H1 (cell line): ENCODE measurements around the gene SUGP1. TPM values are rescaled to one million over a fixed set of nuclear protein-coding genes. Genes with fewer than 3 reads are reported as not detected.
A peak's percentile ranks its signal among the peaks of the same experiment; 100 is the strongest.

ENCODE experiments used
- CTCF ChIA-PET: fragments of 300-600 bp; sonication (Branson Sonifier 250); formaldehyde crosslinking; loops from one replicate; lab custom pipeline; 2021; ENCODE audit not compliant: partially characterized antibody; lab: Charles Lee
- POLR2A ChIA-PET: fragments of 300-600 bp; sonication (Branson Sonifier 250); formaldehyde crosslinking; loops from one replicate; lab custom pipeline; 2021; ENCODE audit warnings: inconsistent platforms; ENCODE audit not compliant: partially characterized antibody; lab: Charles Lee
- DNase-seq, 2 experiments: peaks; one replicate each; pipeline versions ENCODE4 v3.0.0 to v3.0.0-alpha.2; 2010 to 2022; ENCODE audit warnings: low spot score in 2 of 2, low read depth in 1 of 2, mixed read lengths in 1 of 2
- FAIRE-seq: peaks from 2 replicates; lab custom pipeline; 2011; peaks lifted over from hg19 to GRCh38; lab: Jason Lieb, UNC
- H2AFZ ChIP-seq: 2 replicates; pipeline ENCODE4 v1.8.1; 2012; ENCODE audit warnings: low read length, inconsistent platforms
- H2AK5ac ChIP-seq: 2 replicates; pipeline ENCODE4 v1.6.1; 2013; ENCODE audit warnings: low read depth, low read length
- H2BK120ac ChIP-seq: replicated peaks from 2 replicates; pipeline ENCODE3; 2013; ENCODE audit warnings: low read depth, low read length, inconsistent platforms
- H2BK12ac ChIP-seq: 2 replicates; pipeline ENCODE4 v1.6.1; 2013; ENCODE audit warnings: low read depth, low read length
- H2BK15ac ChIP-seq: 2 replicates; pipeline ENCODE4 v1.6.1; 2013; ENCODE audit warnings: low read length
- H2BK20ac ChIP-seq: 2 replicates; pipeline ENCODE4 v1.6.1; 2013; ENCODE audit warnings: low read length
- H2BK5ac ChIP-seq: 2 replicates; pipeline ENCODE4 v1.6.1; 2013; ENCODE audit warnings: low read depth, low read length
- H3K14ac ChIP-seq: 2 replicates; pipeline ENCODE4 v1.6.1; 2013; ENCODE audit warnings: inconsistent platforms; ENCODE audit not compliant: insufficient read length
- H3K18ac ChIP-seq: 2 replicates; pipeline ENCODE4 v1.6.1; 2013; ENCODE audit warnings: low read length; ENCODE audit errors: extremely low read depth
- H3K23ac ChIP-seq: 2 replicates; pipeline ENCODE4 v1.6.1; 2013; ENCODE audit warnings: inconsistent platforms; ENCODE audit not compliant: insufficient read length
- H3K23me2 ChIP-seq: 2 replicates; pipeline ENCODE4 v1.6.1; 2013; ENCODE audit warnings: low read depth, low read length
- H3K27ac ChIP-seq: 2 replicates; pipeline ENCODE4 v1.6.1; 2011; ENCODE audit warnings: low read depth, low read length, inconsistent platforms
- H3K27me3 ChIP-seq, 4 experiments: replicated peaks in 1 of 4; 1 replicate in 1 of 4; 2 replicates in 3 of 4; pipeline versions ENCODE4 v1.6.1 to v1.8.1; 2011 to 2013; ENCODE audit warnings: low read length in 3 of 4, mild to moderate bottlenecking in 3 of 4, inconsistent platforms in 2 of 4, mixed read lengths in 2 of 4, moderate library complexity in 1 of 4; ENCODE audit not compliant: control insufficient read depth in 3 of 4, insufficient read depth in 3 of 4; ENCODE audit errors: extremely low read depth in 1 of 4
- H3K36me3 ChIP-seq, 4 experiments: 2 replicates each; pipeline versions ENCODE4 v1.6.1 to v1.8.1; 2011 to 2013; ENCODE audit warnings: mild to moderate bottlenecking in 4 of 4, low read length in 3 of 4, moderate library complexity in 2 of 4, control low read depth in 1 of 4, inconsistent platforms in 1 of 4; ENCODE audit not compliant: insufficient read depth in 4 of 4, control insufficient read depth in 2 of 4
- H3K4ac ChIP-seq: replicated peaks from 2 replicates; pipeline ENCODE3; 2013; ENCODE audit warnings: low read length, low read depth, mixed read lengths, inconsistent platforms; ENCODE audit not compliant: insufficient read length
- H3K4me1 ChIP-seq, 4 experiments: replicated peaks in 1 of 4; 1 replicate in 1 of 4; 2 replicates in 3 of 4; pipeline versions ENCODE4 v1.6.1 to v1.8.1; 2011 to 2013; ENCODE audit warnings: low read length in 3 of 4, inconsistent platforms in 2 of 4, mixed read lengths in 1 of 4; ENCODE audit not compliant: insufficient read depth in 4 of 4, control insufficient read depth in 3 of 4
- H3K4me2 ChIP-seq, 2 experiments: 2 replicates each; pipeline versions ENCODE4 v1.6.1 to v1.8.1; 2011 to 2013; ENCODE audit warnings: low read depth in 2 of 2, low read length in 2 of 2, control low read depth in 1 of 2, inconsistent platforms in 1 of 2, mild to moderate bottlenecking in 1 of 2; ENCODE audit not compliant: insufficient read depth in 1 of 2
- H3K4me3 ChIP-seq, 4 experiments: fragments of 200-600, 300-600 bp in 1 of 4; sonication (generic), shearing (Covaris generic), sonication (Bioruptor Twin) in 1 of 4; 2 replicates each; pipeline versions ENCODE4 v1.5.1 to v1.8.1; 2011 to 2016; ENCODE audit warnings: low read length in 4 of 4, low read depth in 3 of 4, control low read depth in 2 of 4, inconsistent platforms in 2 of 4, mild to moderate bottlenecking in 2 of 4, mixed read lengths in 1 of 4, moderate library complexity in 1 of 4; ENCODE audit not compliant: insufficient read depth in 2 of 4; ENCODE audit errors: extremely low read depth in 1 of 4
- H3K56ac ChIP-seq: replicated peaks from 2 replicates; pipeline ENCODE3; 2013; ENCODE audit warnings: low read depth, mild to moderate bottlenecking, mixed read lengths, low read length, inconsistent platforms; ENCODE audit not compliant: insufficient read length
- H3K79me1 ChIP-seq: 2 replicates; pipeline ENCODE4 v1.6.1; 2013; ENCODE audit warnings: low read depth, low read length, control low read depth
- H3K79me2 ChIP-seq, 2 experiments: 2 replicates each; pipeline versions ENCODE4 v1.6.1 to v1.8.1; 2012 to 2013; ENCODE audit warnings: low read length in 2 of 2, mild to moderate bottlenecking in 2 of 2, inconsistent platforms in 1 of 2; ENCODE audit not compliant: insufficient read depth in 2 of 2, control insufficient read depth in 1 of 2
- H3K9ac ChIP-seq, 4 experiments: replicated peaks in 1 of 4; 1 replicate in 1 of 4; 2 replicates in 3 of 4; pipeline versions ENCODE4 v1.6.1 to v1.8.1; 2011 to 2013; ENCODE audit warnings: low read depth in 3 of 4, low read length in 3 of 4, control low read depth in 2 of 4, mild to moderate bottlenecking in 2 of 4, moderate library complexity in 2 of 4, inconsistent platforms in 1 of 4; ENCODE audit errors: extremely low read depth in 1 of 4
- H3K9me3 ChIP-seq, 2 experiments: 2 replicates each; pipeline versions ENCODE4 v1.6.1 to v1.8.1; 2012 to 2013; ENCODE audit warnings: mild to moderate bottlenecking in 2 of 2, moderate library complexity in 2 of 2, control low read depth in 1 of 2, inconsistent platforms in 1 of 2, low read depth in 1 of 2, low read length in 1 of 2, mixed read lengths in 1 of 2; ENCODE audit not compliant: insufficient read depth in 2 of 2
- H4K20me1 ChIP-seq, 2 experiments: replicated peaks in 1 of 2; 2 replicates each; pipeline versions ENCODE3 to v1.8.1; 2011 to 2013; ENCODE audit warnings: inconsistent platforms in 2 of 2, low read length in 2 of 2, mild to moderate bottlenecking in 1 of 2; ENCODE audit not compliant: insufficient read depth in 2 of 2, control insufficient read depth in 1 of 2
- H4K5ac ChIP-seq: 2 replicates; pipeline ENCODE4 v1.6.1; 2013; ENCODE audit warnings: low read length, low read depth, mixed read lengths, inconsistent platforms; ENCODE audit not compliant: insufficient read length
- H4K8ac ChIP-seq: 2 replicates; pipeline ENCODE4 v1.8.0; 2013; ENCODE audit warnings: mild to moderate bottlenecking, moderate library complexity, low read length, inconsistent platforms; ENCODE audit not compliant: insufficient read depth; ENCODE audit errors: extremely low read depth
- H4K91ac ChIP-seq: replicated peaks from 2 replicates; pipeline ENCODE3; 2013; ENCODE audit warnings: low read length, mixed read lengths, inconsistent platforms; ENCODE audit not compliant: insufficient read length
- ASH2L ChIP-seq: fragments of 200-600, 300-600 bp; sonication (generic); IDR thresholded peaks from one replicate; pipeline ENCODE4 v1.7.1; 2017; ENCODE audit warnings: low read length
- EZH2 ChIP-seq: fragments of 200-600 bp; sonication (generic); IDR thresholded peaks from 2 replicates; pipeline ENCODE4 v1.7.1; 2012; ENCODE audit warnings: low read depth, mild to moderate bottlenecking, moderate library complexity, low read length, inconsistent platforms; ENCODE audit not compliant: severe bottlenecking
- JUND ChIP-seq: IDR thresholded peaks from 2 replicates; pipeline ENCODE4 v1.6.1; 2011; ENCODE audit warnings: mild to moderate bottlenecking, improper control_type of control experiment, low read length
- RNF2 ChIP-seq: fragments of 200-900, 300-1000 bp; sonication (generic); IDR thresholded peaks from 2 replicates; pipeline ENCODE4 v1.7.1; 2016; ENCODE audit warnings: borderline replicate concordance, low read depth, mild to moderate bottlenecking, antibody characterized with exemption, low read length; ENCODE audit not compliant: poor library complexity, severe bottlenecking; ENCODE audit errors: missing control alignments
- ZNF274 ChIP-seq: IDR thresholded peaks from 2 replicates; pipeline ENCODE4 v1.7.0; 2012; ENCODE audit warnings: low read length, borderline replicate concordance; ENCODE audit errors: extremely low read depth
- WGBS, 2 experiments: shearing (Covaris generic) in 1 of 2; methylation state at CpG; one replicate each; pipeline versions ENCODE4 v1.1.6 to v1.1.7; 2013 to 2015; ENCODE audit warnings: low lambda C conversion rate in 2 of 2, mixed read lengths in 2 of 2, inconsistent platforms in 1 of 2, low coverage in 1 of 2, missing lambda C conversion rate in 1 of 2; ENCODE audit not compliant: insufficient replicate concordance in 2 of 2, insufficient coverage in 1 of 2, insufficient read length in 1 of 2; ENCODE audit errors: extremely low coverage in 1 of 2, missing lambda C conversion rate in 1 of 2; 5-methylcytosine and 5-hydroxymethylcytosine counted together
- polyA plus RNA-seq, 7 experiments: library from polyadenylated mRNA; depleted of rRNA in 3 of 7; stranded (reverse) in 5 of 7; unstranded in 2 of 7; fragments of >200 nt in 5 of 7; fragments of 200-250 nt in 2 of 7; gene quantifications; 1 replicate in 5 of 7; 2 replicates in 1 of 7; 4 replicates in 1 of 7; pipeline versions ENCODE4 v1.2.1 to v1.2.3, GENCODE V29; 2011 to 2013; ENCODE audit warnings: missing spikeins in 2 of 7, mixed read lengths in 2 of 7
- total RNA-seq: library from RNA; stranded (reverse); fragmentation: NEBNext Ultra II Directional; extraction: Animal tissue kit (Norgen Biotek cat#: 25700); gene quantifications from 2 replicates; pipeline ENCODE4 v1.2.1, GENCODE V29; 2021

Gene SUGP1
- total and polyA plus RNA-seq, 2 of the 8 experiments (the other 6 are each of a cell fraction or from before 2014, with no cell fraction given), result 38.5 to 65.2 TPM

GRCh38 chr19:19348266-19348665 is 28.0 kb upstream of the SUGP1 start:
- H3K56ac ChIP-seq, result no peak overlapping the region
- no peak overlapping the region for H2BK12ac ChIP-seq
- H2BK20ac ChIP-seq, result no peak overlapping the region
- H3K23ac ChIP-seq, result no peak overlapping the region
- peaks cover 4 to 7% of the 10 kb centered on the region in 2 experiments for H4K20me1 ChIP-seq
- no peak overlapping the region for H4K91ac ChIP-seq
- peak overlapping the region; percentile 28; the same call in 1 of the 2 replicates for H4K8ac ChIP-seq
- H2AK5ac ChIP-seq, result no peak overlapping the region
- H4K5ac ChIP-seq, result no peak overlapping the region
- H2BK15ac ChIP-seq, result no peak overlapping the region
- H2BK5ac ChIP-seq, result no peak overlapping the region
- DNase-seq (no peak), FAIRE-seq (no peak)
- no peak overlapping the region for H2BK120ac ChIP-seq
- no peaks in the 10 kb centered on the region for H3K23me2 ChIP-seq
- no peaks in the 10 kb centered on the region for H3K4me1 ChIP-seq
- H3K14ac ChIP-seq, result no peak overlapping the region
- no peak overlapping the region for H3K9ac ChIP-seq
- 89% methylated on average over 9 of the region's 9 CpGs; no CpG with 5 or more reads in 1 of the 2 experiments for WGBS, 2 experiments
- H3K4ac ChIP-seq, result no peak overlapping the region
- no peaks in the 10 kb centered on the region; the same call in 1 of the 2 replicates for H3K79me1 ChIP-seq
- H3K27ac ChIP-seq, result no peak overlapping the region
- POLR2A ChIA-PET, result interaction anchor here (0.6 to 1.8 kb wide), 2 partner anchors 9 to 206 kb away, joined by 4 to 6 read pairs; no protein-coding TSS in a partner anchor
- TF ChIP-seq JUND, result no peak
- TF ChIP-seq EZH2, result no peak
- no peak for TF ChIP-seq ASH2L
- no peak for TF ChIP-seq ZNF274
- no peak for TF ChIP-seq RNF2
- H3K18ac ChIP-seq, result no peak overlapping the region
- no peaks in the 10 kb centered on the region for H3K27me3 ChIP-seq
- no peaks in the 10 kb centered on the region for H3K79me2 ChIP-seq
- CTCF ChIA-PET, result interaction anchor here (0.6 to 2.1 kb wide), 2 partner anchors 143 to 218 kb away, joined by 3 to 8 read pairs; no protein-coding TSS in a partner anchor
- H2AFZ ChIP-seq, result no peak overlapping the region
- no peak overlapping the region for H3K4me2 ChIP-seq
- no peaks in the 10 kb centered on the region for H3K9me3 ChIP-seq
- no peak overlapping the region for H3K4me3 ChIP-seq
- H3K36me3 ChIP-seq, result peaks cover 26 to 58% (median 47%) of the 10 kb centered on the region in 4 experiments
